IPS DF 6.9 (cell line): ENCODE data around the gene TLR7.

Experiments used
- DNase-seq: peaks from one replicate; pipeline ENCODE4 v3.0.0-alpha.2; 2013; ENCODE audit warnings: low read depth, low spot score
- H3K27ac ChIP-seq: one replicate; pipeline ENCODE4 v1.5.1; 2013; ENCODE audit warnings: low read length, control low read depth
- H3K27me3 ChIP-seq: 2 replicates; pipeline ENCODE4 v1.6.1; 2013; ENCODE audit warnings: mild to moderate bottlenecking, low read length; ENCODE audit not compliant: control insufficient read depth, insufficient read depth
- H3K36me3 ChIP-seq: 2 replicates; pipeline ENCODE4 v1.6.1; 2013; ENCODE audit warnings: low read length; ENCODE audit not compliant: control insufficient read depth, insufficient read depth
- H3K4me1 ChIP-seq: 2 replicates; pipeline ENCODE4 v1.6.1; 2013; ENCODE audit warnings: low read length; ENCODE audit not compliant: control insufficient read depth, insufficient read depth
- H3K4me3 ChIP-seq: 2 replicates; pipeline ENCODE4 v1.5.1; 2013; ENCODE audit warnings: mild to moderate bottlenecking, low read length
- H3K9me3 ChIP-seq: 2 replicates; pipeline ENCODE4 v1.6.1; 2013; ENCODE audit warnings: low read length, inconsistent platforms; ENCODE audit not compliant: control insufficient read depth, insufficient read depth
- WGBS: extraction: QIAGEN DNeasy Blood & Tissue Kit; methylation state at CpG from one replicate; pipeline ENCODE4 v1.1.7; 2013; ENCODE audit warnings: mixed read lengths, missing lambda C conversion rate; ENCODE audit not compliant: insufficient read length, insufficient coverage; 5-methylcytosine and 5-hydroxymethylcytosine counted together

TLR7 gene

DNA sequence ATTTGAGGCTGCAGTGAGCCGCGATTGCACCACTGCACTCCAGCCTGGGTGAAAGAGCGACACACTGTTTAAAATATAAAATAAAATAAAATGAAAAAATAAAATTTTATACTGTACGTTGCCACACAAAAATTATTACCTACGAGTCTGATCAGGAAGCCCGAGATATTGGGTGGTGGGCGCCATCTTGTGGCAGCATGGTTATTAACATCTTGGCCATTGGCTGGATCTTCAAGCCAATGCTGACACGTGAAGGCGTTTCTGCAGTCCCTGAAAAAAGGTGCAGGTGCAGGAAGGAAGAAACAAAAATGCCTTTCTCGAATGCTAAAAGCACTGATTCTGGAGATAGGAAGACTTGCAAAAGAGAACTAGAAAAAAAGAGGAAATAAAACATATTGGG, 34.6 kb downstream of the TLR7 start:
- no peaks in the 10 kb centered on the region for H3K36me3 ChIP-seq
- no CpG with 5 or more reads among the region's 10 CpGs for WGBS
- no peak overlapping the region for H3K4me3 ChIP-seq
- H3K4me1 ChIP-seq: no peaks in the 10 kb centered on the region
- no peak overlapping the region for H3K27ac ChIP-seq
- H3K27me3 ChIP-seq: no peaks in the 10 kb centered on the region
- no peak for DNase-seq
- no peaks in the 10 kb centered on the region for H3K9me3 ChIP-seq

DNA sequence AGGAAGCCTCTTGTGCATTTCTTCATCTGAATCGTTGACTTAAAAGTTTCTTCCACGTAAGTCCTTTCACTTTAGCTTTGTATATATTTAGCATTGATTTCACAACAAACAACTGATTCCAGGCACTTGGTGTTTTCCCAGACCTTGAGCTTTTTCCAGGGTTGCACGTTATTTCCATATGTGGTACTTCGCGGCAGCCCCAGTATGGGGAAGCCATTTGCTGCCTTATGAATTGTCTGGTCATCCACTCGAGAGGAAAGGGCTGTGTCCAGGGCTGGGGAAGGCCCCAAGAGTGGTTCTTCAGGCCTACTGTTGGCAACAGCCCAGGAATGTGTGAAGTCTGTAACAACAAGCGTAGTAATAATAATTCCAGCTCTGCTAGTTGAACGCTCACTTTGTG, 36.8 kb downstream of the TLR7 start:
- no peak for DNase-seq
- H3K9me3 ChIP-seq: no peaks in the 10 kb centered on the region
- WGBS: no CpG with 5 or more reads among the region's 8 CpGs
- H3K27ac ChIP-seq: no peak overlapping the region
- H3K36me3 ChIP-seq: no peaks in the 10 kb centered on the region
- H3K4me1 ChIP-seq: no peaks in the 10 kb centered on the region
- H3K27me3 ChIP-seq: no peaks in the 10 kb centered on the region
- H3K4me3 ChIP-seq: no peak overlapping the region

DNA sequence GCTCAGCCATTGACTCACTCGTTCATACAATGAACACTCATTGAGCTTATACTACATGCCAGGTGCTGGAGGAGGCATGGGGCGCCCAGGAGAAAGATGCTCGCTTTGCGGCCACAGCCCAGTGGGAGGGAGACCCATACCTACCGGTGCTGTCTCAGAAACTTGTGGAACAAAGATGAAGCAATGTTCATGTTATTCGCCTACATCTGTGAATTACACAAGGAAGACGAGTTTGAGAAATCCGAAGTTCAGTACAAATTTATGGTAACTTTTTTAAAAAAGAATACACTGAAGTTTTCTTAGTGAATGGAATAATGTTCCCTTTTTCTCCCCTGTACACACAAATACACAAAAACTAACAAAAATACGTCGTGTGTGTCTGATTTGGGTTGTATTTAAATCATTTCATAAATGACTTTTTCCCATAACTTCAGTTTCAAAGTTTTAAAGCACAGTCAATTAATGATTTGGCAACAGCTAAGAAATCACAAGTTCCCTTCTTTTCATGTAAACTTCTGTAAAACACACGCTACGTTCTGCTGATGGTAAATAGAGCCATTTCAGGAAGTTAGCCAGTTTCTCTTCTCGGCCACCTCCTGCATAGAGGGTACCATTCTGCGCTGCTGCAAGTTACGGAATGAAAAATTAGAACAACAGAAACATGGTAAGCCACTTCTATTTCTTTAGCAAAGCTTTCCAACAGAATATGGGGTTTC, 39.3 kb downstream of the TLR7 start, which contains the start of gene TLR8:
Gene TLR8, plus strand, starts transcription at position 575 of the 716 bp plus-strand sequence. Its CDS starts 87 bp downstream, at position 662.
- H3K4me1 ChIP-seq: no peaks in the 10 kb centered on the region; the same call in 1 of the 2 replicates
- WGBS: no CpG with 5 or more reads among the region's 15 CpGs

DNA sequence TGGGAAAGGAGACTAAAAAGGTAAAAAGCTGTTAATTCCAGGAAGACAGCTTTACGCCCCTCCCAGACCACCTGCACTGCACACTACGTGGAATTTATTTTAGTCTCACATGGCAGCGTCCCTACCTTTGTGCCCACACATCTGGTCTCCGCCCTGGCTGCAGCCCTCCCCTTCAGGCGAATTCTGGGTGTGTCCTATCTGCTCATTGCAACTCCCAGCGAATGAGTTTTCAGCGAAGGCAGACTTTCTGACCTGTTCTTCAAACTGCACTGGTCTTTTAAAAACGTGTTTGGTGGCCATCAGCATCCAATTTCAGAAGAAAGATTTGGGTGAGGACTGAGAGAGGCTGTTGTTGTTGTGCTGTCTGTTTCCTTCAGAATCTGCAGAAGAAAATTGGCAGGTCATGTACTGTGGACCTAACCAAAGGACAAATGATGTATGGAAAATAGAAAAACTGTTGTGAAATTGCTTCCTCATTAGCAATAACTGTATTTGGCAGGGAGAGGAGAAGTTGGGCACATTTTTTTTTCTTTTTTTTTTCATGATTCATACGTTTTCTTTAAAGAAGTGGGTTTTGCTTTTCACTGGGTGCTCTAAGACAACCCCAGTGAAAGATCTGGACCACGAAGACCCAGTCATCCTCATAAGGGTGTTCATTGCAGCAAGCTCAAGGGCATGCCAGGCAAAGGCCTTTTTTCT, 43.7 kb downstream of the TLR7 start:
- Histone ChIP-seq H3K4me1 (no peaks in the 10 kb centered on the region; the same call in 1 of the 2 replicates), H3K27me3 (no peaks in the 10 kb centered on the region), H3K36me3 (no peaks in the 10 kb centered on the region), H3K27ac (no peak overlapping the region), H3K4me3 (no peak overlapping the region), H3K9me3 (no peaks in the 10 kb centered on the region)
- no peak for DNase-seq
- WGBS: no CpG with 5 or more reads among the region's 10 CpGs

More for the DNA sequence above, 39.3 kb downstream of the TLR7 start, which contains the start of gene TLR8:
- H3K27ac ChIP-seq: no peak within 1 kb of the TSS
- H3K27me3 ChIP-seq: no peaks in the 10 kb centered on the region
- DNase-seq: no peak
- H3K9me3 ChIP-seq: no peaks in the 10 kb centered on the region
- H3K4me3 ChIP-seq: no peak within 1 kb of the TSS
- no peaks in the 10 kb centered on the region for H3K36me3 ChIP-seq

DNA sequence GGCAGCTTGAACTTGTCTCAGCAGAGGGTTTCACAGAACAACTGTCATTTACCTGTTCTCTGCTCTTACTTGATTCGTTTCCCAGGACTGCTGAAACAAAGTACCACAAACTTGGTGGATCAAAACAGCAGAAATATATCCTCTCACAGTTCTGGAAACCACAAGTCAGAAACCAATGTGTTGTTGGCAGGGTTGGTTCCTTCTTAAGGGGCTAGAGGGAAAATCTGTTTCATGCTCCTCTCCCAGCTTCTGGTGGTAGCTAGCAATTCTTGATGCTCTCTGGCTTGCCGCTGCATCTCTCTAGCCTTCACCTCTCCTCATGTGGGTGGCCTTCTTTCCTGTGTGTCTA, 44.2 kb downstream of the TLR7 start:
- H3K4me3 ChIP-seq: no peak overlapping the region
- H3K36me3 ChIP-seq: no peaks in the 10 kb centered on the region
- H3K4me1 ChIP-seq: no peaks in the 10 kb centered on the region; the same call in 1 of the 2 replicates
- H3K27ac ChIP-seq: no peak overlapping the region
- no CpG with 5 or more reads among the region's 2 CpGs for WGBS
- H3K9me3 ChIP-seq: no peaks in the 10 kb centered on the region
- DNase-seq: no peak
- H3K27me3 ChIP-seq: no peaks in the 10 kb centered on the region

DNA sequence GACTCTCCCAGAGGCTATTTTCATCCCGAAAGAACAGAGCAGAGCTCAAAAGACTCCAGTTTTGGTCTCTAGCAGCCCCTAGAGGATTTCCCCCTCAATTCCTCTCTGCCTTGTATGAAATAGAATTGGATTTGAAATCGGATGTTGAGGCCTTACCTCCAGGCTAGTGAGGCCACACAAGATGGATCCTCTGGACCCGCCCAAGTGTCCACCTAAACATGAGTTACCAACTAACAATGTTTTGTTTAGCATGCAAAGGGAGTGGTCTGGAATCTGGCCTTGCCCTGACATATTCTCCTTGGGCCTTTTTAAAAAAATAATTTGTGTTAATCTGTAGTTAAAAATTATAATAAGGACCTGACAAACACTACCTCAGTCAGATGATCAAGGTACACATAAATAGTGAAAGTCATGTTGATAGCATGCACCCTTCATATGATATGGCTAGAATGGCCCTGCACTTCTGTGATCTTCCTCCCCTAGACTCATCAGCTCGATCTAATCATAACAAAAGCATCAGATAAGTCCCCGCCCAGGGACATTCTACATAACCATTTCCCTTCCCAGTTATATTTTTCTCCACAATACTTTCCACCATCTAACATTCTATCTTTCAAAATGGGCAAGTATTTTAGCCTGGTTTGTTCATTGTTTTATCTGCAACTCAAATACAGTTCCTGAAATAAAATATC, 46.1 kb downstream of the TLR7 start:
- H3K9me3 ChIP-seq: no peaks in the 10 kb centered on the region
- no peaks in the 10 kb centered on the region; the same call in 1 of the 2 replicates for H3K4me1 ChIP-seq
- H3K4me3 ChIP-seq: no peak overlapping the region
- 83% methylated on average over 1 of the region's 5 CpGs for WGBS
- no peak overlapping the region for H3K27ac ChIP-seq
- H3K27me3 ChIP-seq: no peaks in the 10 kb centered on the region
- H3K36me3 ChIP-seq: no peaks in the 10 kb centered on the region
- DNase-seq: no peak

DNA sequence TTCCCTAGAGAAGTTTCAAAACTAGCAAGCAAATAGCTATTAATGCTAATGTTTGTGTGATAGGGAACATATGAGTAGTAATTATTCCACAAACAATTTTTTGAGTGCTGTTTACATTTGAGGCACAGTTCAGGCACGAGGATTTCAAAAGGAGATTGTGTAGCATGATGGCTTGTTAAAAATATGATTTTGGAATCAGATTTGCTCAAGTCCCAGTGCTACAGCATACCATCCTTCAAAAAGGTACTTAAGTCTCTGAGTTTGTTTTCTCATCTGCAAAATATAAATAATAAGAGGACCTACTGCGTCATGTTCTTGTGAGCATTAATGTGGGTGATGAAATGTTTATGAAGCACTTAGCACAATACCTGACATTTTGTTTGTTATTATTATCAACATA, 50.9 kb downstream of the TLR7 start:
- no peaks in the 10 kb centered on the region for H3K27me3 ChIP-seq
- DNase-seq: no peak
- no peak overlapping the region for H3K27ac ChIP-seq
- no peaks in the 10 kb centered on the region for H3K4me1 ChIP-seq
- no peaks in the 10 kb centered on the region for H3K9me3 ChIP-seq
- H3K4me3 ChIP-seq: no peak overlapping the region
- WGBS: no CpG with 5 or more reads among the region's 2 CpGs
- H3K36me3 ChIP-seq: no peaks in the 10 kb centered on the region

DNA sequence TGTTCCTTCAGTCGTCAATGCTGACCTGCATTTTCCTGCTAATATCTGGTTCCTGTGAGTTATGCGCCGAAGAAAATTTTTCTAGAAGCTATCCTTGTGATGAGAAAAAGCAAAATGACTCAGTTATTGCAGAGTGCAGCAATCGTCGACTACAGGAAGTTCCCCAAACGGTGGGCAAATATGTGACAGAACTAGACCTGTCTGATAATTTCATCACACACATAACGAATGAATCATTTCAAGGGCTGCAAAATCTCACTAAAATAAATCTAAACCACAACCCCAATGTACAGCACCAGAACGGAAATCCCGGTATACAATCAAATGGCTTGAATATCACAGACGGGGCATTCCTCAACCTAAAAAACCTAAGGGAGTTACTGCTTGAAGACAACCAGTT, 52.2 kb downstream of the TLR7 start:
- Histone ChIP-seq H3K27me3 (no peaks in the 10 kb centered on the region), H3K4me1 (no peaks in the 10 kb centered on the region), H3K36me3 (no peaks in the 10 kb centered on the region), H3K27ac (no peak overlapping the region), H3K4me3 (no peak overlapping the region), H3K9me3 (no peaks in the 10 kb centered on the region)
- no peak for DNase-seq
- WGBS: no CpG with 5 or more reads among the region's 10 CpGs

DNA sequence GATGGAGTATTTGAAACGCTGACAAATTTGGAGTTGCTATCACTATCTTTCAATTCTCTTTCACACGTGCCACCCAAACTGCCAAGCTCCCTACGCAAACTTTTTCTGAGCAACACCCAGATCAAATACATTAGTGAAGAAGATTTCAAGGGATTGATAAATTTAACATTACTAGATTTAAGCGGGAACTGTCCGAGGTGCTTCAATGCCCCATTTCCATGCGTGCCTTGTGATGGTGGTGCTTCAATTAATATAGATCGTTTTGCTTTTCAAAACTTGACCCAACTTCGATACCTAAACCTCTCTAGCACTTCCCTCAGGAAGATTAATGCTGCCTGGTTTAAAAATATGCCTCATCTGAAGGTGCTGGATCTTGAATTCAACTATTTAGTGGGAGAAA, 52.7 kb downstream of the TLR7 start:
- Histone ChIP-seq H3K9me3 (no peaks in the 10 kb centered on the region), H3K4me3 (no peak overlapping the region), H3K27ac (no peak overlapping the region), H3K27me3 (no peaks in the 10 kb centered on the region), H3K4me1 (no peaks in the 10 kb centered on the region), H3K36me3 (no peaks in the 10 kb centered on the region)
- WGBS: no CpG with 5 or more reads among the region's 8 CpGs
- no peak for DNase-seq

DNA sequence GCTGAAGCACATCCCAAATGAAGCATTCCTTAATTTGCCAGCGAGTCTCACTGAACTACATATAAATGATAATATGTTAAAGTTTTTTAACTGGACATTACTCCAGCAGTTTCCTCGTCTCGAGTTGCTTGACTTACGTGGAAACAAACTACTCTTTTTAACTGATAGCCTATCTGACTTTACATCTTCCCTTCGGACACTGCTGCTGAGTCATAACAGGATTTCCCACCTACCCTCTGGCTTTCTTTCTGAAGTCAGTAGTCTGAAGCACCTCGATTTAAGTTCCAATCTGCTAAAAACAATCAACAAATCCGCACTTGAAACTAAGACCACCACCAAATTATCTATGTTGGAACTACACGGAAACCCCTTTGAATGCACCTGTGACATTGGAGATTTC, 54.1 kb downstream of the TLR7 start:
- H3K4me1 ChIP-seq: no peaks in the 10 kb centered on the region
- H3K36me3 ChIP-seq: no peaks in the 10 kb centered on the region
- DNase-seq: no peak
- no peaks in the 10 kb centered on the region for H3K9me3 ChIP-seq
- no CpG with 5 or more reads among the region's 8 CpGs for WGBS
- no peak overlapping the region for H3K4me3 ChIP-seq
- no peak overlapping the region for H3K27ac ChIP-seq
- H3K27me3 ChIP-seq: no peaks in the 10 kb centered on the region
